Sigmoid colon (tissue), 7 donors: Measurements from ENCODE around the gene DYNLRB2. TPM values are rescaled to one million over a fixed set of nuclear protein-coding genes. Genes with fewer than 3 reads are reported as not detected.

Experiments used
- DNase-seq: peaks from one replicate; pipeline ENCODE4 v3.0.0-alpha.2; 2019
- H3K27ac ChIP-seq, 4 donors: fragments of 200-600 bp; sonication (generic); one replicate each; pipeline ENCODE4 v1.5.1; 2016 to 2019; ENCODE audit warnings: mild to moderate bottlenecking in 1 of 4
- H3K27me3 ChIP-seq, 3 donors: fragments of 200-600 bp; sonication (generic); one replicate each; pipeline ENCODE4 v1.5.1; 2019; ENCODE audit warnings: mild to moderate bottlenecking in 1 of 3
- H3K36me3 ChIP-seq, 4 donors: fragments of 200-600 bp; sonication (generic); one replicate each; pipeline ENCODE4 v1.5.1; 2016 to 2019
- H3K4me1 ChIP-seq, 4 donors: fragments of 200-600 bp; sonication (generic); one replicate each; pipeline ENCODE4 v1.5.1; 2017 to 2019
- H3K4me3 ChIP-seq, 4 donors: fragments of 200-600 bp; sonication (generic); one replicate each; pipeline ENCODE4 v1.5.1; 2017 to 2019; ENCODE audit warnings: mild to moderate bottlenecking in 2 of 4, moderate library complexity in 1 of 4
- H3K9me3 ChIP-seq, 4 donors: fragments of 200-600 bp in 3 of 4; sonication (generic) in 3 of 4; one replicate each; pipeline versions ENCODE4 v1.5.1 to v1.6.1; 2013 to 2019
- EP300 ChIP-seq, 4 donors: sonication (generic); formaldehyde crosslinking; IDR thresholded peaks; one replicate each; pipeline ENCODE4 v1.6.1; 2017; ENCODE audit warnings: antibody characterized with exemption in 4 of 4
- POLR2A ChIP-seq, 2 donors: fragments of 450-650 bp; IDR thresholded peaks; one replicate each; pipeline ENCODE4 v1.6.1; 2016; ENCODE audit warnings: antibody characterized with exemption in 2 of 2, mild to moderate bottlenecking in 2 of 2, moderate library complexity in 2 of 2
- POLR2AphosphoS5 ChIP-seq, 4 donors: sonication (generic); formaldehyde crosslinking; IDR thresholded peaks; one replicate each; pipeline ENCODE4 v1.6.1; 2017; ENCODE audit warnings: antibody characterized with exemption in 4 of 4
- WGBS, 2 donors: extraction: QIAGEN DNeasy Blood & Tissue Kit; methylation state at CpG; one replicate each; pipeline ENCODE4 v1.1.7; 2013; 5-methylcytosine and 5-hydroxymethylcytosine counted together
- intact Hi-C: fragments of 100-400 bp; cut with DNase I; formaldehyde crosslinking; loops from one replicate; pipeline ENCODE4 v1.15.1; 2023
- polyA plus RNA-seq, 3 donors: library from polyadenylated mRNA; stranded (reverse); fragments of 200-250 nt; gene quantifications; one replicate each; pipeline ENCODE4 v1.2.3, GENCODE V29; 2013
- total RNA-seq, 4 donors: library from RNA; depleted of rRNA; stranded (reverse); fragments of >200 nt; gene quantifications; one replicate each; pipeline ENCODE4 v1.1.0, GENCODE V29; 2016
- TF ChIP-seq, protein P1 (sequence below), 4 experiments: fragments of 450-650 bp in 3 of 4; fragments of 200-600 bp in 1 of 4; IDR thresholded peaks; one replicate each; pipeline ENCODE4 v1.5.1; 2016 to 2019; ENCODE audit warnings: antibody characterized with exemption in 4 of 4, mild to moderate bottlenecking in 3 of 4, moderate library complexity in 2 of 4
- donor health status: healthy with polysubstance abuse.
- donor health status: Bipolar disorder and iron deficiency.
- donor health status: healthy.

Gene DYNLRB2
- total and polyA plus RNA-seq, 7 donors = 0.63 to 3.3 (median 2.5) TPM; not detected in 3

DNA sequence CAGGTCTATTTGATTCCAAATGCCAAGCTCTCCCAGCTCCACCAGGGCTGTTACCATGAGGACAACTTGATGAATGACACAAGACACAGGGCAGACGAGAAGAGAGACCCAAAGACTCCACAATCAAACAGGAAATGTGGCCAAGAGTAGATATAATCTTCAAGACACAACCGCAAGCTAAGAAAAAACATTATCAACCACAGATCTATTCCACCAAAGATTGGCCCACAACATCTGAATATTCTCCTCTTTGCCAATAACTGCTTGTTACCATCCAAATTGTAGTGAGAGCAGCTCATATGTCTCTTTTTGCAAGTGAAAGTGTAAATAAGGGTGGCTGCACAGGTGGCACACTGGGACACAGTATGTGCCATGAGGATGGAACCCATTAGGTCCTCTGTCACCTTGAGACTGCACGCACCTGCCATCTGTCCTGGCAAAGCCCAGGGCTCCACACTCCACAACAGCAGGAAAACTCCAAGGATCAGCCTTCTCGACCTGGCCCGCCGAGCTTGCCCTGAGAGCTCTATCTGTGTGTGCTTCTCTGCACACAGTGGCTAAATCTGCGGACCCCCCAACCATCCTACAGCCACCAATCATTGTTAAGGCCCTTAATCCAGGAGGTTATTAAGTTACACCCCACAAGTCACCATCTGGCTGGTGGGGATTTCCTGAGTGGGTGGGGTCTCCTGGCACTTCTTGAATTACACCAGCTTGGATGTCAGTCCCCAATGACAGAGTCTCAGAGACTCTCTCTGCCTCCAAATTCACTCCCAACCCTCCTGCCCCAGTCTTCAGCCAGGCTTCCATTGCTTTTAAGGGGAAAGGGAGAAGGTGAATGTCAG is 50.5 kb downstream of the DYNLRB2 start:
- 59 to 78% methylated on average over 7 of the region's 7 CpGs for WGBS, 2 donors
- no peak overlapping the region for H3K27ac ChIP-seq
- no peaks in the 10 kb centered on the region for H3K36me3 ChIP-seq
- H3K27me3 ChIP-seq = no peaks in the 10 kb centered on the region
- no peak for TF ChIP-seq EP300 (IDR thresholded peaks at IDR 0.05)
- TF ChIP-seq, protein P1, sequence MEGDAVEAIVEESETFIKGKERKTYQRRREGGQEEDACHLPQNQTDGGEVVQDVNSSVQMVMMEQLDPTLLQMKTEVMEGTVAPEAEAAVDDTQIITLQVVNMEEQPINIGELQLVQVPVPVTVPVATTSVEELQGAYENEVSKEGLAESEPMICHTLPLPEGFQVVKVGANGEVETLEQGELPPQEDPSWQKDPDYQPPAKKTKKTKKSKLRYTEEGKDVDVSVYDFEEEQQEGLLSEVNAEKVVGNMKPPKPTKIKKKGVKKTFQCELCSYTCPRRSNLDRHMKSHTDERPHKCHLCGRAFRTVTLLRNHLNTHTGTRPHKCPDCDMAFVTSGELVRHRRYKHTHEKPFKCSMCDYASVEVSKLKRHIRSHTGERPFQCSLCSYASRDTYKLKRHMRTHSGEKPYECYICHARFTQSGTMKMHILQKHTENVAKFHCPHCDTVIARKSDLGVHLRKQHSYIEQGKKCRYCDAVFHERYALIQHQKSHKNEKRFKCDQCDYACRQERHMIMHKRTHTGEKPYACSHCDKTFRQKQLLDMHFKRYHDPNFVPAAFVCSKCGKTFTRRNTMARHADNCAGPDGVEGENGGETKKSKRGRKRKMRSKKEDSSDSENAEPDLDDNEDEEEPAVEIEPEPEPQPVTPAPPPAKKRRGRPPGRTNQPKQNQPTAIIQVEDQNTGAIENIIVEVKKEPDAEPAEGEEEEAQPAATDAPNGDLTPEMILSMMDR (IDR thresholded peaks at IDR 0.05) = no peak
- TF ChIP-seq POLR2AphosphoS5 (IDR thresholded peaks at IDR 0.05) = no peak
- no peak for TF ChIP-seq POLR2A (IDR thresholded peaks at IDR 0.05)
- DNase-seq = no peak
- H3K4me3 ChIP-seq = no peak overlapping the region
- H3K4me1 ChIP-seq = no peaks in the 10 kb centered on the region
- intact Hi-C loops = no loop called here
- H3K9me3 ChIP-seq = no peaks in the 10 kb centered on the region

DNA sequence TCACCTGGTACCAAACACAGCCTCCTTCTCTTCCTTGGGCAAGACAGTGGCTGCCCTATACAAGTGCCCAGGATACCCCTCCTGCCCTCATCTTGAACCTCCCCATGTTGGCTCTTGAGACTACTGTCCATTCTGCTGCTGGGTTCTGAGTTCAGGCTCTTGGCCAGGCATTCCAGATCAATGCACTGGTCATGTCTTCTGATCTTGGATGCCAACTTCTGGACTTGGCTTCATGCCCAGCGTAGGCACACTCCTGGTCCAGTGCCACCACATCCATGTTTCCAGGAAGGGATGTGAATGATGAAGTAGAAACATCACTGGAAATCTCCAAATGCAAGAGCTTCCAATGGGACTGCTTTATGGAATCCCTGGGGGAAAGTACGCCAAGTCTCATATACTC is 51.5 kb downstream of the DYNLRB2 start:
- no peaks in the 10 kb centered on the region for H3K36me3 ChIP-seq
- H3K9me3 ChIP-seq = no peaks in the 10 kb centered on the region
- WGBS, 2 donors = 95% methylated on average over 2 of the region's 2 CpGs
- no peaks in the 10 kb centered on the region for H3K27me3 ChIP-seq
- no peak overlapping the region for H3K4me3 ChIP-seq
- TF ChIP-seq POLR2A (IDR thresholded peaks at IDR 0.05) (no peak), EP300 (IDR thresholded peaks at IDR 0.05) (no peak), POLR2AphosphoS5 (IDR thresholded peaks at IDR 0.05) (no peak)
- TF ChIP-seq, protein P1 (IDR thresholded peaks at IDR 0.05) = no peak
- H3K4me1 ChIP-seq = no peaks in the 10 kb centered on the region
- DNase-seq = no peak
- H3K27ac ChIP-seq = no peak overlapping the region
- intact Hi-C loops = no loop called here

DNA sequence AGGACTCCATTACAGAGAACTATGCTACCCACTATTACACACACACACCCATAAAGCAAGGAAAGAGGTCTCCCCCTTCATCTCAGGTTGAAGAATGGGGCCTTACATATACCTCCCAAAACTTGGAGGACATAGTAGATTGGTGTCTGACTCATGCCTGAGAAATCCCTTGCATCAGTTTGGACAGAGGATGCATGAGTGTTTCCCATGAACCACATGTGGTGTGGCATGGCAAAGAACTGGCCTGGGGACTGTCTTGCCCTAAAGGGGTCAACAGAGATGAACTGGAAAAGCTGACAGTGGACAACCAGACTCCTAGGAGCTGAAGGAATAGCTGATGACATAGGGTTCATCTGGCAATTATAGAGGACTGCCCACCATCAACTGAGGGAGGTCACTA is 54.0 kb downstream of the DYNLRB2 start:
- intact Hi-C loops = no loop called here
- Histone ChIP-seq H3K9me3 (no peaks in the 10 kb centered on the region), H3K27me3 (no peaks in the 10 kb centered on the region), H3K4me3 (no peak overlapping the region), H3K4me1 (no peaks in the 10 kb centered on the region), H3K27ac (no peak overlapping the region), H3K36me3 (no peaks in the 10 kb centered on the region)
- no peak for TF ChIP-seq EP300 (IDR thresholded peaks at IDR 0.05)
- no peak for TF ChIP-seq POLR2AphosphoS5 (IDR thresholded peaks at IDR 0.05)
- TF ChIP-seq, protein P1 (IDR thresholded peaks at IDR 0.05) = no peak
- TF ChIP-seq POLR2A (IDR thresholded peaks at IDR 0.05) = no peak
- DNase-seq = no peak

DNA sequence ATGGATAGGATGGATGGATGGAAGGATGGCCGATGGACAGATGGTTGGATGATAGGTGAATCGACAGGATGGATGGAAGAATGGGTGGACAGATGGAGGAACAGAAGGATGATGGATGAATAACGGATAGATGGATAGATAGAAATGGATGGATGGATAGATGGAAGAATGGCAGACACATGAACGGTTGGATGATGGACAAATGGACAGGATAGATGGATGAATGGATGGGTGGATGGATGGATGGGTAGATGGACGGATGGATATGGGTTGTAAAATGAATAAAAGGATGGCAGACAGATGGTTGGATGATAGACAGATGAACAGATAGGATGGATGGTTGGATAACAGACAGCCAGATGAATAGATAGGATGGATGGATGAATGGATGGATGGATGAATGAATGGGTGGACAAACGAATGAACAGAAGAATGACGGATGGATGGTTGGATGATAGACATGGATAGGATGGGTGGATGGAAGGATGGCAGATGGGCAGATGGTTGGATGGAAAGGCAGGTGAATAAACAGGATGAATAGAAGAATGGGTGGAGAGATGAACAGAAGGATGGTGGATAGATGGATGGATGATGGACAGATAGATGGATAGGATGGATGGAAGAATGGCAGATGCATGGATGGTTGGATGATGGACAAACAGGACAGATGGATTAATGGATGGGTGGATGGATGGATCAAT is 55.9 kb downstream of the DYNLRB2 start:
- Histone ChIP-seq H3K36me3 (no peaks in the 10 kb centered on the region), H3K4me3 (no peak overlapping the region), H3K4me1 (no peaks in the 10 kb centered on the region), H3K27ac (no peak overlapping the region), H3K27me3 (no peaks in the 10 kb centered on the region), H3K9me3 (no peaks in the 10 kb centered on the region)
- WGBS, 2 donors = 86 to 91% methylated on average over 7 of the region's 7 CpGs
- TF ChIP-seq, protein P1 (IDR thresholded peaks at IDR 0.05) = no peak
- no peak for TF ChIP-seq EP300 (IDR thresholded peaks at IDR 0.05)
- no peak for TF ChIP-seq POLR2AphosphoS5 (IDR thresholded peaks at IDR 0.05)
- TF ChIP-seq POLR2A (IDR thresholded peaks at IDR 0.05) = no peak
- intact Hi-C loops = no loop called here
- no peak for DNase-seq
